Measurements from ENCODE around the gene SOWAHA. TPM values are rescaled to one million over a fixed set of nuclear protein-coding genes. Genes with fewer than 3 reads are reported as not detected.

SOWAHA gene
- total and polyA plus RNA-seq, 2 of the 8 experiments (the other 6 are each of a cell fraction or from before 2014, with no cell fraction given), result 0.09 to 0.11 TPM

- TF ChIP-seq BCL11A (IDR thresholded peaks at IDR 0.05; ENCODE audit: low read depth in 2 of 2, low read length in 2 of 2) (no peak), CHD1 (IDR thresholded peaks at IDR 0.05; ENCODE audit: low read depth, low read length) (no peak), ZNF274 (IDR thresholded peaks at IDR 0.05; ENCODE audit: borderline replicate concordance, extremely low read depth, low read length) (no peak), CTBP2 (IDR thresholded peaks at IDR 0.05; ENCODE audit: borderline replicate concordance, insufficient read depth, insufficient read length, low read length) (no peak)
- TF ChIP-seq, protein P1, sequence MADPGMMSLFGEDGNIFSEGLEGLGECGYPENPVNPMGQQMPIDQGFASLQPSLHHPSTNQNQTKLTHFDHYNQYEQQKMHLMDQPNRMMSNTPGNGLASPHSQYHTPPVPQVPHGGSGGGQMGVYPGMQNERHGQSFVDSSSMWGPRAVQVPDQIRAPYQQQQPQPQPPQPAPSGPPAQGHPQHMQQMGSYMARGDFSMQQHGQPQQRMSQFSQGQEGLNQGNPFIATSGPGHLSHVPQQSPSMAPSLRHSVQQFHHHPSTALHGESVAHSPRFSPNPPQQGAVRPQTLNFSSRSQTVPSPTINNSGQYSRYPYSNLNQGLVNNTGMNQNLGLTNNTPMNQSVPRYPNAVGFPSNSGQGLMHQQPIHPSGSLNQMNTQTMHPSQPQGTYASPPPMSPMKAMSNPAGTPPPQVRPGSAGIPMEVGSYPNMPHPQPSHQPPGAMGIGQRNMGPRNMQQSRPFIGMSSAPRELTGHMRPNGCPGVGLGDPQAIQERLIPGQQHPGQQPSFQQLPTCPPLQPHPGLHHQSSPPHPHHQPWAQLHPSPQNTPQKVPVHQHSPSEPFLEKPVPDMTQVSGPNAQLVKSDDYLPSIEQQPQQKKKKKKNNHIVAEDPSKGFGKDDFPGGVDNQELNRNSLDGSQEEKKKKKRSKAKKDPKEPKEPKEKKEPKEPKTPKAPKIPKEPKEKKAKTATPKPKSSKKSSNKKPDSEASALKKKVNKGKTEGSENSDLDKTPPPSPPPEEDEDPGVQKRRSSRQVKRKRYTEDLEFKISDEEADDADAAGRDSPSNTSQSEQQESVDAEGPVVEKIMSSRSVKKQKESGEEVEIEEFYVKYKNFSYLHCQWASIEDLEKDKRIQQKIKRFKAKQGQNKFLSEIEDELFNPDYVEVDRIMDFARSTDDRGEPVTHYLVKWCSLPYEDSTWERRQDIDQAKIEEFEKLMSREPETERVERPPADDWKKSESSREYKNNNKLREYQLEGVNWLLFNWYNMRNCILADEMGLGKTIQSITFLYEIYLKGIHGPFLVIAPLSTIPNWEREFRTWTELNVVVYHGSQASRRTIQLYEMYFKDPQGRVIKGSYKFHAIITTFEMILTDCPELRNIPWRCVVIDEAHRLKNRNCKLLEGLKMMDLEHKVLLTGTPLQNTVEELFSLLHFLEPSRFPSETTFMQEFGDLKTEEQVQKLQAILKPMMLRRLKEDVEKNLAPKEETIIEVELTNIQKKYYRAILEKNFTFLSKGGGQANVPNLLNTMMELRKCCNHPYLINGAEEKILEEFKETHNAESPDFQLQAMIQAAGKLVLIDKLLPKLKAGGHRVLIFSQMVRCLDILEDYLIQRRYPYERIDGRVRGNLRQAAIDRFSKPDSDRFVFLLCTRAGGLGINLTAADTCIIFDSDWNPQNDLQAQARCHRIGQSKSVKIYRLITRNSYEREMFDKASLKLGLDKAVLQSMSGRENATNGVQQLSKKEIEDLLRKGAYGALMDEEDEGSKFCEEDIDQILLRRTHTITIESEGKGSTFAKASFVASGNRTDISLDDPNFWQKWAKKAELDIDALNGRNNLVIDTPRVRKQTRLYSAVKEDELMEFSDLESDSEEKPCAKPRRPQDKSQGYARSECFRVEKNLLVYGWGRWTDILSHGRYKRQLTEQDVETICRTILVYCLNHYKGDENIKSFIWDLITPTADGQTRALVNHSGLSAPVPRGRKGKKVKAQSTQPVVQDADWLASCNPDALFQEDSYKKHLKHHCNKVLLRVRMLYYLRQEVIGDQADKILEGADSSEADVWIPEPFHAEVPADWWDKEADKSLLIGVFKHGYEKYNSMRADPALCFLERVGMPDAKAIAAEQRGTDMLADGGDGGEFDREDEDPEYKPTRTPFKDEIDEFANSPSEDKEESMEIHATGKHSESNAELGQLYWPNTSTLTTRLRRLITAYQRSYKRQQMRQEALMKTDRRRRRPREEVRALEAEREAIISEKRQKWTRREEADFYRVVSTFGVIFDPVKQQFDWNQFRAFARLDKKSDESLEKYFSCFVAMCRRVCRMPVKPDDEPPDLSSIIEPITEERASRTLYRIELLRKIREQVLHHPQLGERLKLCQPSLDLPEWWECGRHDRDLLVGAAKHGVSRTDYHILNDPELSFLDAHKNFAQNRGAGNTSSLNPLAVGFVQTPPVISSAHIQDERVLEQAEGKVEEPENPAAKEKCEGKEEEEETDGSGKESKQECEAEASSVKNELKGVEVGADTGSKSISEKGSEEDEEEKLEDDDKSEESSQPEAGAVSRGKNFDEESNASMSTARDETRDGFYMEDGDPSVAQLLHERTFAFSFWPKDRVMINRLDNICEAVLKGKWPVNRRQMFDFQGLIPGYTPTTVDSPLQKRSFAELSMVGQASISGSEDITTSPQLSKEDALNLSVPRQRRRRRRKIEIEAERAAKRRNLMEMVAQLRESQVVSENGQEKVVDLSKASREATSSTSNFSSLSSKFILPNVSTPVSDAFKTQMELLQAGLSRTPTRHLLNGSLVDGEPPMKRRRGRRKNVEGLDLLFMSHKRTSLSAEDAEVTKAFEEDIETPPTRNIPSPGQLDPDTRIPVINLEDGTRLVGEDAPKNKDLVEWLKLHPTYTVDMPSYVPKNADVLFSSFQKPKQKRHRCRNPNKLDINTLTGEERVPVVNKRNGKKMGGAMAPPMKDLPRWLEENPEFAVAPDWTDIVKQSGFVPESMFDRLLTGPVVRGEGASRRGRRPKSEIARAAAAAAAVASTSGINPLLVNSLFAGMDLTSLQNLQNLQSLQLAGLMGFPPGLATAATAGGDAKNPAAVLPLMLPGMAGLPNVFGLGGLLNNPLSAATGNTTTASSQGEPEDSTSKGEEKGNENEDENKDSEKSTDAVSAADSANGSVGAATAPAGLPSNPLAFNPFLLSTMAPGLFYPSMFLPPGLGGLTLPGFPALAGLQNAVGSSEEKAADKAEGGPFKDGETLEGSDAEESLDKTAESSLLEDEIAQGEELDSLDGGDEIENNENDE (IDR thresholded peaks at IDR 0.05; ENCODE audit: insufficient replicate concordance, low read length), result no peak
- TF ChIP-seq, protein P2, sequence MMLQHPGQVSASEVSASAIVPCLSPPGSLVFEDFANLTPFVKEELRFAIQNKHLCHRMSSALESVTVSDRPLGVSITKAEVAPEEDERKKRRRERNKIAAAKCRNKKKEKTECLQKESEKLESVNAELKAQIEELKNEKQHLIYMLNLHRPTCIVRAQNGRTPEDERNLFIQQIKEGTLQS (IDR thresholded peaks at IDR 0.05; ENCODE audit: insufficient read depth, low read depth, low read length), result no peak
- TF ChIP-seq, protein P3, sequence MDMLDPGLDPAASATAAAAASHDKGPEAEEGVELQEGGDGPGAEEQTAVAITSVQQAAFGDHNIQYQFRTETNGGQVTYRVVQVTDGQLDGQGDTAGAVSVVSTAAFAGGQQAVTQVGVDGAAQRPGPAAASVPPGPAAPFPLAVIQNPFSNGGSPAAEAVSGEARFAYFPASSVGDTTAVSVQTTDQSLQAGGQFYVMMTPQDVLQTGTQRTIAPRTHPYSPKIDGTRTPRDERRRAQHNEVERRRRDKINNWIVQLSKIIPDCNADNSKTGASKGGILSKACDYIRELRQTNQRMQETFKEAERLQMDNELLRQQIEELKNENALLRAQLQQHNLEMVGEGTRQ (IDR thresholded peaks at IDR 0.05; ENCODE audit: low read length), result no peak
These were observed 1.6 kb downstream of the SOWAHA start (continued) for GRCh38 chr5:132814503-132815294.
